Smooth muscle cell (in vitro differentiated cells): ENCODE measurements around the gene OR3A1. TPM values are rescaled to one million over a fixed set of nuclear protein-coding genes. Genes with fewer than 3 reads are reported as not detected.
"Not testable (repeated sequence)": the region's sequence is repeated elsewhere in the genome, so short reads cannot be mapped to it uniquely, and the experiment has no call there.

Experiments used
- DNase-seq: peaks from one replicate; lab custom pipeline; 2025; ENCODE audit not compliant: unreplicated experiment; lab: John Stamatoyannopoulos, UW
- H2AFZ ChIP-seq: fragments of 200-600 bp; sonication (generic); 2 replicates; pipeline ENCODE4 v1.6.0; 2016; ENCODE audit warnings: antibody characterized with exemption, low read depth, mild to moderate bottlenecking
- H3F3A ChIP-seq: fragments of 200-600 bp; sonication (generic); 2 replicates; pipeline ENCODE4 v1.6.0; 2017; ENCODE audit warnings: antibody characterized with exemption, low read depth
- H3K27ac ChIP-seq: fragments of 200-600 bp; sonication (generic); 2 replicates; pipeline ENCODE4 v1.5.1; 2016; ENCODE audit warnings: low read depth, mild to moderate bottlenecking
- H3K27me3 ChIP-seq: fragments of 200-600 bp; sonication (generic); 2 replicates; pipeline ENCODE4 v1.6.1; 2016; ENCODE audit warnings: low read depth, mild to moderate bottlenecking
- H3K36me3 ChIP-seq: fragments of 200-600 bp; sonication (generic); 2 replicates; pipeline ENCODE4 v1.5.1; 2016; ENCODE audit warnings: low read depth
- H3K4me1 ChIP-seq: fragments of 200-600 bp; sonication (generic); 2 replicates; pipeline ENCODE4 v1.5.1; 2016; ENCODE audit warnings: low read depth
- H3K4me2 ChIP-seq: fragments of 200-600 bp; sonication (generic); 2 replicates; pipeline ENCODE4 v1.6.0; 2016; ENCODE audit warnings: mild to moderate bottlenecking
- H3K4me3 ChIP-seq: fragments of 200-600 bp; sonication (generic); 2 replicates; pipeline ENCODE4 v1.5.1; 2016; ENCODE audit warnings: mild to moderate bottlenecking
- H3K79me2 ChIP-seq: fragments of 200-600 bp; sonication (generic); 2 replicates; pipeline ENCODE4 v1.6.0; 2016; ENCODE audit warnings: low read depth, mild to moderate bottlenecking
- H3K9ac ChIP-seq: fragments of 200-600 bp; sonication (generic); 2 replicates; pipeline ENCODE4 v1.6.0; 2016; ENCODE audit warnings: low read depth
- H3K9me3 ChIP-seq: fragments of 200-600 bp; sonication (generic); replicated peaks from 2 replicates; pipeline ENCODE4 v1.5.1; 2016; ENCODE audit warnings: low read depth
- H4K20me1 ChIP-seq: fragments of 200-600 bp; sonication (generic); 2 replicates; pipeline ENCODE4 v1.6.0; 2016; ENCODE audit warnings: low read depth
- WGBS: methylation state at CpG from one replicate; pipeline ENCODE4 v1.1.7; 2016; ENCODE audit warnings: low lambda C conversion rate; 5-methylcytosine and 5-hydroxymethylcytosine counted together
- polyA plus RNA-seq: library from polyadenylated mRNA; unstranded; fragments of >200 nt; fragmentation: Nextera tagmentation; extraction: Ambion mirVana; gene quantifications from 2 replicates; pipeline ENCODE4 v1.2.1, GENCODE V29; 2016
- total RNA-seq: library from RNA; depleted of rRNA; stranded (reverse); fragments of >200 nt; gene quantifications from 2 replicates; pipeline ENCODE4 v1.2.3, GENCODE V29; 2014
- TF ChIP-seq, protein P1 (sequence below): fragments of 200-600 bp; sonication (generic); IDR thresholded peaks from 2 replicates; pipeline ENCODE4 v1.5.1; 2017; ENCODE audit warnings: borderline replicate concordance, mild to moderate bottlenecking, antibody characterized with exemption; ENCODE audit not compliant: insufficient read depth, poor library complexity, severe bottlenecking

Gene OR3A1, protein sequence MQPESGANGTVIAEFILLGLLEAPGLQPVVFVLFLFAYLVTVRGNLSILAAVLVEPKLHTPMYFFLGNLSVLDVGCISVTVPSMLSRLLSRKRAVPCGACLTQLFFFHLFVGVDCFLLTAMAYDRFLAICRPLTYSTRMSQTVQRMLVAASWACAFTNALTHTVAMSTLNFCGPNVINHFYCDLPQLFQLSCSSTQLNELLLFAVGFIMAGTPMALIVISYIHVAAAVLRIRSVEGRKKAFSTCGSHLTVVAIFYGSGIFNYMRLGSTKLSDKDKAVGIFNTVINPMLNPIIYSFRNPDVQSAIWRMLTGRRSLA
- total RNA-seq (not detected in 2 replicates), polyA plus RNA-seq (not detected in 2 replicates)

DNA sequence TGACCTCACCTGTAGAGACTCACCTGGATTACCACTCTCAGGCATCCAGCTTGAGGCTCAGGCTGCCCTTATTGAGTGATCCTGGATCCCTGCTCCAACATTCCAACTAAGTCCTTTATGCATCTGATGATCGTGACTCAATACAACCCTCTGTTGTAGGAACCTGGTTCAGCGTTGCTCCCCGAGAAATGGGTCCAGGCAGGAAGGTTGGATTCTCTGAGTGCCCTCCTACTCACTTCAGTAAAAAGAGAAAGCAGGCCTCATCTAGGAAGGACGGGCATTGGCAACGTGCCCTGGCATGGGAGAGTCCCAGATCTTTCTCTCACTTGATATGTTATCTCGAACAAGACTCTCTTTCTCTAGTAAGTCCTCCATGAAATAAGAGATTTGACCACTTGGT is at the start of gene OR3A1:
TSS of gene OR3A1 (minus strand) at position 101 of the 400 bp plus-strand sequence. CDS start 5,778 bp downstream, outside the sequence.
- no peaks in the 10 kb centered on the region for H3K79me2 ChIP-seq
- H3K4me2 ChIP-seq: no peak within 1 kb of the TSS
- no peak within 1 kb of the TSS for H2AFZ ChIP-seq
- H3K4me3 ChIP-seq: no peak within 1 kb of the TSS
- H3K9me3 ChIP-seq: no peaks in the 10 kb centered on the region
- no peak within 1 kb of the TSS for H3K9ac ChIP-seq
- H4K20me1 ChIP-seq: no peaks in the 10 kb centered on the region
- H3K27ac ChIP-seq: no peak within 1 kb of the TSS
- no peaks in the 10 kb centered on the region for H3K27me3 ChIP-seq
- DNase-seq: no peak
- TF ChIP-seq, protein P1, sequence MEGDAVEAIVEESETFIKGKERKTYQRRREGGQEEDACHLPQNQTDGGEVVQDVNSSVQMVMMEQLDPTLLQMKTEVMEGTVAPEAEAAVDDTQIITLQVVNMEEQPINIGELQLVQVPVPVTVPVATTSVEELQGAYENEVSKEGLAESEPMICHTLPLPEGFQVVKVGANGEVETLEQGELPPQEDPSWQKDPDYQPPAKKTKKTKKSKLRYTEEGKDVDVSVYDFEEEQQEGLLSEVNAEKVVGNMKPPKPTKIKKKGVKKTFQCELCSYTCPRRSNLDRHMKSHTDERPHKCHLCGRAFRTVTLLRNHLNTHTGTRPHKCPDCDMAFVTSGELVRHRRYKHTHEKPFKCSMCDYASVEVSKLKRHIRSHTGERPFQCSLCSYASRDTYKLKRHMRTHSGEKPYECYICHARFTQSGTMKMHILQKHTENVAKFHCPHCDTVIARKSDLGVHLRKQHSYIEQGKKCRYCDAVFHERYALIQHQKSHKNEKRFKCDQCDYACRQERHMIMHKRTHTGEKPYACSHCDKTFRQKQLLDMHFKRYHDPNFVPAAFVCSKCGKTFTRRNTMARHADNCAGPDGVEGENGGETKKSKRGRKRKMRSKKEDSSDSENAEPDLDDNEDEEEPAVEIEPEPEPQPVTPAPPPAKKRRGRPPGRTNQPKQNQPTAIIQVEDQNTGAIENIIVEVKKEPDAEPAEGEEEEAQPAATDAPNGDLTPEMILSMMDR: no peak
- no peaks in the 10 kb centered on the region for H3F3A ChIP-seq
- no peaks in the 10 kb centered on the region for H3K4me1 ChIP-seq
- WGBS: 78% methylated on average over 6 of the region's 6 CpGs
- no peaks in the 10 kb centered on the region for H3K36me3 ChIP-seq

DNA sequence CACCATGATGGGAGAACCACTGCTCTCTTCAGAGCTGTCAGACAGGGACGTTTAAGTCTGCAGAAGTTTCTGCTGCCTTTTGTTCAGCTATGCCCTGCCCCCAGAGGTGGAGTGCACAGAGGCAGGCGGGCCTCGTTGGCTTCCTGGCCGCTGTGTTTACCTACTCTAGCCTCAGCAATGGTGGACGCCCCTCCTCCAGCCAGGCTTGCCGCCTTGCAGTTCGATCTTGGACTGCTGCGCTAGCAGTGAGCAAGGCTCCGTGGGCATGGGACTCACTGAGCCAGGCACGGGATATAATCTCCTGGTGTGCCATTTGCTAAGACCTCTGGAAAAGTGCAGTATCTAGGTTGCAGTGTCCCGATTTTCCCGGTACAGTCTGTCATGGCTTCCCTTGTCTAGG is 44.6 kb upstream of the OR3A1 start:
- H3K4me1 ChIP-seq, H3F3A ChIP-seq, H4K20me1 ChIP-seq, H3K9ac ChIP-seq, H3K27ac ChIP-seq, H3K4me2 ChIP-seq, H3K4me3 ChIP-seq, H3K79me2 ChIP-seq, H2AFZ ChIP-seq, H3K36me3 ChIP-seq, DNase-seq, H3K27me3 ChIP-seq: not testable (repeated sequence)
- peaks cover 10% of the 10 kb centered on the region for H3K9me3 ChIP-seq
- WGBS: 79% methylated on average over 12 of the region's 12 CpGs

DNA sequence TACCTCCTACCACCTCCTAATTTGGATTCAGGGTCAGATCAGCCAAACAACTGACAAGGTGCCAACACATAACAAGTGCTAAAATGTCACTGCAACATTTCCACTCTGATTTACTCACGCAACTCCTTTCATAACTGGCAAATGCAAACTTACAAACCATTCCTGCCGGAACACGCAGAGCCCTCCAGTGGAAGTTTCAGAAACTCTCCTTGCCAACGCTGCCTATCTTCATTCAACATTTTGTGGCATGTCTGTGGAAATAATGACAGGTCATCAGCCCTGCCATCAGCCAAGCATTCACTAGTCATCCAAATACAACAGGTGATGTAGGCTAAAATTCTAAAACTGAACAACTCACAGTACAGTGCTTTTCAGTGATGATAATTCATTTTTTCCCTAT is 37.7 kb upstream of the OR3A1 start:
- H3K9me3 ChIP-seq: peaks cover 7% of the 10 kb centered on the region
- H3K79me2 ChIP-seq: no peaks in the 10 kb centered on the region
- H3K27me3 ChIP-seq: no peaks in the 10 kb centered on the region
- no peak overlapping the region for H3K4me2 ChIP-seq
- H3K4me3 ChIP-seq: no peak overlapping the region
- no peaks in the 10 kb centered on the region for H3F3A ChIP-seq
- TF ChIP-seq, protein P1: no peak
- no peaks in the 10 kb centered on the region for H3K4me1 ChIP-seq
- no peak overlapping the region for H3K27ac ChIP-seq
- no peak for DNase-seq
- no peaks in the 10 kb centered on the region for H3K36me3 ChIP-seq
- H4K20me1 ChIP-seq: no peaks in the 10 kb centered on the region
- no peak overlapping the region for H2AFZ ChIP-seq
- WGBS: 66% methylated on average over 4 of the region's 4 CpGs
- H3K9ac ChIP-seq: no peak overlapping the region

DNA sequence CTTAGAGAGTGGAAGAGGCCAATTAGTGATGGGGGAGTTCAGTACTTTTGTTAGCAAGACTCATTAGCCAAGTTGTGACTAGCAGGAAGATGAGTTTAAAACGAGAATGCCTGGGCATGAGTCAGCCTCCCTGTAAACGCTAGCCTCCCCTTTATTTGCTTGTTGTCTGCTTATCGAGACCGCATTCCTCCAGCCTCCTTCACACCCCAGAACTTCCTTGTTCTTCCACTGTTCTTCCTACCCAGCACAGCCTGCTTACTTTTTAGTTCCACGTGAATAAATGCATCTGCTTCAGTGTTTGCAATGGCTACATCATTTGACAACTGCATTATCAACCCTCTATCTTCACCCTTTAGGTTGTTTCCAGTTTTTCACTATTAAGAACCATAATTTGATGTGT is 20.2 kb upstream of the OR3A1 start:
- no peak for DNase-seq
- WGBS: 60% methylated on average over 5 of the region's 5 CpGs
- H3K4me2 ChIP-seq: no peak overlapping the region
- no peaks in the 10 kb centered on the region for H4K20me1 ChIP-seq
- H3K4me1 ChIP-seq: no peaks in the 10 kb centered on the region
- H3K27ac ChIP-seq: no peak overlapping the region
- H3F3A ChIP-seq: no peaks in the 10 kb centered on the region
- TF ChIP-seq, protein P1: no peak
- peaks cover 3% of the 10 kb centered on the region for H3K9me3 ChIP-seq
- H3K4me3 ChIP-seq: no peak overlapping the region
- H3K27me3 ChIP-seq: no peaks in the 10 kb centered on the region
- H3K36me3 ChIP-seq: no peaks in the 10 kb centered on the region
- no peak overlapping the region for H3K9ac ChIP-seq
- no peak overlapping the region for H2AFZ ChIP-seq
- no peaks in the 10 kb centered on the region for H3K79me2 ChIP-seq
